NK-92 (cell line): ENCODE measurements around the gene ARFGEF3.

Experiments
- DNase-seq: peaks from one replicate; lab custom pipeline; 2025; ENCODE audit not compliant: unreplicated experiment; lab: John Stamatoyannopoulos, UW

Gene ARFGEF3

GRCh38 chr6:138161088-138161337, 726 bp upstream of the ARFGEF3 start:
- no peak for DNase-seq

- DNase-seq, result no peak
Measured at GRCh38 chr6:138162111-138162954, 594 bp downstream of the ARFGEF3 start.

GRCh38 chr6:138162955-138163575, 1.3 kb downstream of the ARFGEF3 start:
- no peak for DNase-seq

- no peak for DNase-seq
Measured at GRCh38 chr6:138175596-138175995, 13.9 kb downstream of the ARFGEF3 start.

GRCh38 chr6:138176652-138177232, 15.0 kb downstream of the ARFGEF3 start:
- no peak for DNase-seq

- no peak for DNase-seq
Measured at GRCh38 chr6:138182939-138183789, 21.4 kb downstream of the ARFGEF3 start.

- no peak for DNase-seq
Measured at GRCh38 chr6:138183790-138184134, 22.0 kb downstream of the ARFGEF3 start.

GRCh38 chr6:138184230-138184629, 22.5 kb downstream of the ARFGEF3 start:
- DNase-seq, result no peak

GRCh38 chr6:138187156-138187555, 25.4 kb downstream of the ARFGEF3 start:
- no peak for DNase-seq

- DNase-seq, result no peak
Measured at GRCh38 chr6:138188278-138188941, 26.7 kb downstream of the ARFGEF3 start.

- no peak for DNase-seq
Measured at GRCh38 chr6:138194287-138194686, 32.5 kb downstream of the ARFGEF3 start.

GRCh38 chr6:138196122-138196738, 34.5 kb downstream of the ARFGEF3 start:
- DNase-seq, result no peak

GRCh38 chr6:138197570-138197969, 35.8 kb downstream of the ARFGEF3 start:
- no peak for DNase-seq

GRCh38 chr6:138198430-138199091, 36.8 kb downstream of the ARFGEF3 start:
- DNase-seq, result no peak

- no peak for DNase-seq
Measured at GRCh38 chr6:138201836-138202235, 40.1 kb downstream of the ARFGEF3 start.

- DNase-seq, result no peak
Measured at GRCh38 chr6:138203315-138203714, 41.6 kb downstream of the ARFGEF3 start.

- no peak for DNase-seq
Measured at GRCh38 chr6:138204303-138204702, 42.6 kb downstream of the ARFGEF3 start.

- no peak for DNase-seq
Measured at GRCh38 chr6:138204792-138205384, 43.1 kb downstream of the ARFGEF3 start.

- no peak for DNase-seq
Measured at GRCh38 chr6:138205437-138206094, 43.8 kb downstream of the ARFGEF3 start.
